H9 (cell line): ENCODE measurements around the gene GPR171. TPM values are rescaled to one million over a fixed set of nuclear protein-coding genes. Genes with fewer than 3 reads are reported as not detected.

ENCODE experiments used
- DNase-seq: peaks from one replicate; pipeline ENCODE4 v3.0.0-alpha.2; 2017
- H2AFZ ChIP-seq: one replicate; pipeline ENCODE4 v1.6.1; 2013; ENCODE audit warnings: mild to moderate bottlenecking, low read length, control low read depth, moderate library complexity
- H2AK5ac ChIP-seq: 2 replicates; pipeline ENCODE4 v1.6.1; 2013; ENCODE audit warnings: low read length, control low read depth, mixed read lengths; ENCODE audit not compliant: insufficient read length
- H2BK120ac ChIP-seq: one replicate; pipeline ENCODE4 v1.6.1; 2013; ENCODE audit warnings: low read depth, mild to moderate bottlenecking, low read length, control low read depth, inconsistent platforms; ENCODE audit not compliant: poor library complexity, severe bottlenecking
- H2BK12ac ChIP-seq: 2 replicates; pipeline ENCODE4 v1.6.1; 2013; ENCODE audit warnings: low read length, control low read depth, mixed read lengths, low read depth; ENCODE audit not compliant: insufficient read length
- H2BK15ac ChIP-seq: 2 replicates; pipeline ENCODE4 v1.6.1; 2013; ENCODE audit warnings: low read depth, low read length, control low read depth
- H2BK20ac ChIP-seq: one replicate; pipeline ENCODE4 v1.6.1; 2013; ENCODE audit warnings: low read depth, mild to moderate bottlenecking, low read length, control low read depth, inconsistent platforms; ENCODE audit not compliant: poor library complexity, severe bottlenecking
- H2BK5ac ChIP-seq: 2 replicates; pipeline ENCODE4 v1.6.1; 2013; ENCODE audit warnings: low read length, control low read depth, mixed read lengths; ENCODE audit not compliant: insufficient read length
- H3K14ac ChIP-seq: 2 replicates; pipeline ENCODE4 v1.6.1; 2013; ENCODE audit warnings: low read length, control low read depth; ENCODE audit not compliant: insufficient read depth
- H3K18ac ChIP-seq: 2 replicates; pipeline ENCODE4 v1.6.1; 2013; ENCODE audit warnings: low read depth, mild to moderate bottlenecking, mixed read lengths, low read length, control low read depth; ENCODE audit not compliant: insufficient read length
- H3K23ac ChIP-seq: 2 replicates; pipeline ENCODE4 v1.6.1; 2013; ENCODE audit warnings: low read length, control low read depth, mixed read lengths, low read depth; ENCODE audit not compliant: insufficient read length
- H3K23me2 ChIP-seq: 2 replicates; pipeline ENCODE4 v1.6.1; 2013; ENCODE audit warnings: low read depth, mild to moderate bottlenecking, mixed read lengths, low read length, control low read depth; ENCODE audit not compliant: insufficient read length, poor library complexity, severe bottlenecking
- H3K27ac ChIP-seq: 2 replicates; pipeline ENCODE4 v1.5.1; 2013; ENCODE audit warnings: low read length, control low read depth, mixed read lengths, low read depth; ENCODE audit not compliant: insufficient read length
- H3K27me3 ChIP-seq: 2 replicates; pipeline ENCODE4 v1.6.1; 2013; ENCODE audit warnings: low read length, control low read depth, inconsistent platforms; ENCODE audit not compliant: insufficient read depth
- H3K4ac ChIP-seq: 2 replicates; pipeline ENCODE4 v1.6.1; 2013; ENCODE audit warnings: low read depth, mild to moderate bottlenecking, control low read depth, inconsistent platforms, low read length, moderate library complexity
- H3K4me1 ChIP-seq: 2 replicates; pipeline ENCODE4 v1.6.1; 2013; ENCODE audit warnings: low read length, control low read depth, inconsistent platforms; ENCODE audit not compliant: insufficient read depth
- H3K4me2 ChIP-seq: 2 replicates; pipeline ENCODE4 v1.6.1; 2013; ENCODE audit warnings: low read length, control low read depth, mixed read lengths; ENCODE audit not compliant: insufficient read length, insufficient read depth
- H3K56ac ChIP-seq: 2 replicates; pipeline ENCODE4 v1.6.1; 2013; ENCODE audit warnings: low read depth, mild to moderate bottlenecking, mixed read lengths, low read length, control low read depth; ENCODE audit not compliant: insufficient read length
- H3K79me1 ChIP-seq: 2 replicates; pipeline ENCODE4 v1.6.1; 2013; ENCODE audit warnings: low read depth, mild to moderate bottlenecking, moderate library complexity, low read length, control low read depth, inconsistent platforms; ENCODE audit not compliant: insufficient read depth, poor library complexity, severe bottlenecking
- H3K79me2 ChIP-seq: 2 replicates; pipeline ENCODE4 v1.6.1; 2013; ENCODE audit warnings: low read length, control low read depth, inconsistent platforms; ENCODE audit not compliant: insufficient read depth
- H3K9ac ChIP-seq: 2 replicates; pipeline ENCODE4 v1.6.1; 2013; ENCODE audit warnings: low read length, control low read depth, mixed read lengths; ENCODE audit not compliant: insufficient read length; ENCODE audit errors: extremely low read depth
- H3K9me3 ChIP-seq: one replicate; pipeline ENCODE4 v1.6.1; 2013; ENCODE audit warnings: low read depth, low read length, inconsistent platforms; ENCODE audit not compliant: control insufficient read depth
- H3T11ph ChIP-seq: one replicate; pipeline ENCODE4 v1.6.1; 2013; ENCODE audit warnings: mild to moderate bottlenecking, low read length, control low read depth, inconsistent platforms
- H4K20me1 ChIP-seq: one replicate; pipeline ENCODE4 v1.6.1; 2013; ENCODE audit not compliant: control insufficient read depth, insufficient read length, insufficient read depth
- H4K5ac ChIP-seq: 2 replicates; pipeline ENCODE4 v1.6.1; 2013; ENCODE audit warnings: low read depth, mild to moderate bottlenecking, mixed read lengths, low read length, control low read depth; ENCODE audit not compliant: insufficient read length
- H4K8ac ChIP-seq: replicated peaks from 2 replicates; pipeline ENCODE4 v1.6.1; 2013; ENCODE audit warnings: low read length, control low read depth, mixed read lengths, low read depth; ENCODE audit not compliant: insufficient read length
- H4K91ac ChIP-seq: 2 replicates; pipeline ENCODE4 v1.6.1; 2013; ENCODE audit warnings: low read depth, mild to moderate bottlenecking, moderate library complexity, mixed read lengths, low read length, control low read depth; ENCODE audit not compliant: insufficient read length
- H3K27ac Mint-ChIP-seq, 3 experiments: 2 replicates in 2 of 3; 3 replicates in 1 of 3; pipeline ENCODE4 v1.8.0; 2020 to 2021; ENCODE audit warnings: mixed read lengths in 3 of 3, mild to moderate bottlenecking in 1 of 3, moderate library complexity in 1 of 3
- H3K27me3 Mint-ChIP-seq: 2 replicates; pipeline ENCODE4 v1.8.0; 2021; ENCODE audit warnings: low read depth, mild to moderate bottlenecking, moderate library complexity, mixed read lengths
- H3K36me3 Mint-ChIP-seq, 3 experiments: 2 replicates in 2 of 3; 3 replicates in 1 of 3; pipeline ENCODE4 v1.8.0; 2020 to 2021; ENCODE audit warnings: low read depth in 3 of 3, mixed read lengths in 3 of 3; ENCODE audit not compliant: insufficient read depth in 1 of 3
- H3K4me1 Mint-ChIP-seq, 2 experiments: 2 replicates each; pipeline ENCODE4 v1.8.0; 2020; ENCODE audit warnings: mixed read lengths in 2 of 2
- H3K4me3 Mint-ChIP-seq, 2 experiments: 2 replicates in 1 of 2; 3 replicates in 1 of 2; pipeline ENCODE4 v1.8.0; 2020 to 2021; ENCODE audit warnings: mild to moderate bottlenecking in 2 of 2, mixed read lengths in 2 of 2, moderate library complexity in 1 of 2
- H3K9me3 Mint-ChIP-seq, 2 experiments: 2 replicates in 1 of 2; 3 replicates in 1 of 2; pipeline ENCODE4 v1.8.0; 2020; ENCODE audit warnings: mild to moderate bottlenecking in 2 of 2, mixed read lengths in 2 of 2, moderate library complexity in 1 of 2
- CTCF ChIP-seq: fragments of 200-600 bp; sonication (generic); conservative IDR thresholded peaks from 3 replicates; pipeline ENCODE4 v1.8.0; 2021; ENCODE audit warnings: antibody characterized with exemption, mild to moderate bottlenecking
- total RNA-seq: library from RNA; stranded (reverse); gene quantifications from 2 replicates; pipeline ENCODE4 v1.2.1, GENCODE V29; 2021

The GPR171 gene
- total RNA-seq, 1 experiment from 2014 or later: not detected

- H2BK5ac ChIP-seq: no peak overlapping the region
- H3K23me2 ChIP-seq: no peaks in the 10 kb centered on the region
- H3T11ph ChIP-seq: no peak overlapping the region
- no peak overlapping the region for H4K8ac ChIP-seq
- no peak overlapping the region for H4K5ac ChIP-seq
- no peaks in the 10 kb centered on the region for H3K27me3 ChIP-seq
- H3K23ac ChIP-seq: no peak overlapping the region
- no peaks in the 10 kb centered on the region for H3K27me3 Mint-ChIP-seq
- no peak overlapping the region for H2BK15ac ChIP-seq
- no peak overlapping the region for H2BK120ac ChIP-seq
- no peak overlapping the region for H3K4me3 Mint-ChIP-seq
- DNase-seq: no peak
- H3K9me3 Mint-ChIP-seq: no peaks in the 10 kb centered on the region
- no peak overlapping the region for H3K4me2 ChIP-seq
- no peaks in the 10 kb centered on the region for H3K4me1 Mint-ChIP-seq
- H2AK5ac ChIP-seq: no peak overlapping the region
- H3K18ac ChIP-seq: no peak overlapping the region
- H4K20me1 ChIP-seq: no peaks in the 10 kb centered on the region
- H3K27ac ChIP-seq: no peak overlapping the region
- H3K56ac ChIP-seq: no peak overlapping the region
- H3K36me3 Mint-ChIP-seq: peaks cover 0 to 11% (median 9%) of the 10 kb centered on the region in 3 experiments; a peak in 5 of 7 replicates
- H2BK20ac ChIP-seq: no peak overlapping the region
- TF ChIP-seq CTCF: no peak
- no peaks in the 10 kb centered on the region for H3K79me2 ChIP-seq
- no peak overlapping the region for H3K9ac ChIP-seq
- no peak overlapping the region for H2AFZ ChIP-seq
- no peak overlapping the region for H3K27ac Mint-ChIP-seq
- no peaks in the 10 kb centered on the region for H3K4me1 ChIP-seq
- H4K91ac ChIP-seq: no peak overlapping the region
- H2BK12ac ChIP-seq: no peak overlapping the region
- H3K4ac ChIP-seq: no peak overlapping the region
- no peaks in the 10 kb centered on the region for H3K9me3 ChIP-seq
- H3K79me1 ChIP-seq: no peaks in the 10 kb centered on the region
- H3K14ac ChIP-seq: no peak overlapping the region
Measured at GRCh38 chr3:151196434-151196833, 6.6 kb downstream of the GPR171 start.
